HG02571 (cell line): ENCODE results near the gene NME9.
A peak's percentile ranks its signal among the peaks of the same experiment; 100 is the strongest.

Source experiments
- ATAC-seq: cut with Tn5 transposase; IDR thresholded peaks from one replicate; pipeline ENCODE4 v1.9.1; 2021; ENCODE audit warnings: mild to moderate bottlenecking, moderate library complexity; ENCODE audit not compliant: unreplicated experiment

NME9 gene

DNA sequence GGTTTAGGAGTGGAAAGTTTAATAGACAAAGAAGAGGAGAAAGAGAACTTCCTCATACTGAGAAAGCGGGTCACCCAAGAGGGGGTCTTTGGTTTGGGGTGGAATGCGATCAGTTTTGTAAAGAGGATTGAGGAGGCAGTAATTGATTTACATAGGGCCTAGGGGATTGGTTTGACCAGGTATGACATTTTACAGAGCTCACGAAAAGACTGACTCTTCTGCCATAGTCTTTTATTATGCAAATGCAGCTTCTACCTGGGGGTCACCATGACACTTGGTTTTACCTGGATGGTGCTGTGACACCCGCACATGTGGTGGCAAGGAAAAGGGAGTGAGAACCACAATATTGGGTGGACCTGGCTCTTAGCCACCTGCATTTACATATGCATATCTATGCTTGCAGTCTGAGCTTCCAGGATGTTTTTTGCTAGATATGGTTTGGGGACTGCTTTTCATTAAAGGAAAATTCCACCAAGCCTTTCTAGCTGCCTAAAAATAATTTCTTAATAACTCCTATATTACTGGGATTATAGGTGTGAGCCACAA lies 6.9 kb upstream of the NME9 start:
- ATAC-seq = no peak

DNA sequence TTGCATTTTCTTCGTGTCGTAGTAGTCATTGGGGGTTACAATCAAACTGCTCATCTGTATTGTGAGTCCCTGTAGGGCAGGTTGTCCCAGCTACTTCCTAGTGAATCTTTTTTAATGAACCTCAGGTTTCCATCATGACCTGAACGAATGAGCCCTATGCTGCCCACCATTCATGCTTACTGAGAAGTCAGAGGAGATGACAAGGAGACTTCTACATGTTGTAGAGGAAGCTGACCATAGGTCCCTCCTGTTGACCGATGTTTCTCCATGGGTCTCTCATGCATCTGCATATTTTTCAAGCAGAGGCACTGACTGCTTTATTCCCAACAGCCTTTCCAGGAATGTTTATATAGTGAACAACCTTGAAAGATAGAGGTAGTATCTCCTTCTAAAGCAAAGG lies 5.0 kb upstream of the NME9 start:
- ATAC-seq = no peak

DNA sequence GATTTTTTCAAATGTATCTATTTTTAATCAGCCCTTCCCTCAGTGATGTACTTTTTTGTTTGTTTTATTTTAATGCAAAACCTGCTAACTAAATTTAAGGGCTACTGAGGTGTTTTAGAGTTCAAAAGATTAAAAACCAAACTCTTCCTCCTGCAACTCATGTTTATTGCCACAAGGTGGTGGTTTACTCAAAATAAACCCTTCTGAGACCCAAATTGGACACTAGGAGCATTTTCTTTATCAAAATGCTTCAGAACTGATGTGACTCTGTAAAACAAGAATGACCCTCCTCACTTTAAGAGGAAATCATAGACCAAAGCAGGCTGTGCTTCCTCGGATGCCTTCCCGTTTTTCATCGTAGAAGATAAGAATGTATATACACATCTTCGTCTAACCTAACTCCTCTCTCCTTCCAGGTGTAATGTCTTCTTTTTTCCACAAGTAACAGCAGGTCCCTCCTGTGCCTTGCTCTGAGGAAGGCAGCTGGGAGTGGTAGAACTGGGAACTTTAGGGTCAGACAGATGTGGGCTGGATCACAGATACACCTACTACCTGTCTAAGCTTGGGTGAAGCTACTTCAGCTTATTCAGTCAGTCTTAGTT lies 2.9 kb upstream of the NME9 start:
- ATAC-seq = no peak

DNA sequence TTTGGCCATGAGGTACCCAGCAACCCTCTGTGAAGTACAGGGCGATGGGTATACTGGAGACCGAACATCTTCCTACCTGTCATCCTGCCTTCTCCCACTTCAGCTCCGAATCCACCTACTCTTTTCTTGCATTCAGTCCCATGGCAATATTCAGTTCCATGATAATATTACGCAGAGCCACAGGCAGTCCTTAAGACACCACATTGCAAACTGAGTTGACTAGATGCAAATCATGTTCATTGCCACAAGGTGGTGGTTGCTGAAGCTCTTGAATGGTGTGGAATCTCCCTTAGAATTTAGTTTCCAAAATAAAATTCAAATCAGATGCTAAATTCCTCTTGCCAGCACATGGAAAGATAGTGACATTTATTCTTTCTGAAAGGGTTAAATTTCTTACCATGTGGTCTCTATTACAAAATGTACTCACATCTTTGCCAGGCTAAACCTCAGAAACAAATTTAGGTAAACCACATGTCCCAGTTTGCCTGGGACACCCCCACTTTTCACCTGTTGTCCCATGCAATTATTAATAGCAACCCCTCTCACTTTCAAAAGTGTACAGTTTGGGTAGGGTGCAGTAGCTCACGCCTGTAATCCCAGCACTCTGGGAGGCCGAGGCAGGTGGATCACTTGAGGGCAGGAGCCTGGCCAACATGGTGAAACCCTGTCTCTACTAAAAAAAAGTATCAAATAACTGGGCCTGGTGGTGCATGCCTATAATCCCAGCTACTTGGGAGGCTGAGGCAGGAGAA lies 1.7 kb upstream of the NME9 start:
- ATAC-seq = no peak

DNA sequence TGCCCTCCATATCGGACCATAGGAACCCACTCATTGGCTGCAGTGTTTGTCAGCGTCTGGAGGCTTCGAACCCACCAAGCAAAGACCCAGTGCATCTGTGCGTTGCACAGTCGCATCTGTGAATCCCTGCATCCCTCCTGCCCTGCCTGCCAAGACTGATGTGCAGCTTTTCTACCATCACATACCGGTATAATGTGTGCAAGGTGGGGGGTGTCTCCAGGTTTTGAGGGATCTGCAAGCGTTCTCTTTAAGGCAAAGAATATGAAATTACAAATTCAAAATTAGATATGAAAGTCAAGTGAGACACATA lies 288 bp upstream of the NME9 start:
- ATAC-seq = no peak

DNA sequence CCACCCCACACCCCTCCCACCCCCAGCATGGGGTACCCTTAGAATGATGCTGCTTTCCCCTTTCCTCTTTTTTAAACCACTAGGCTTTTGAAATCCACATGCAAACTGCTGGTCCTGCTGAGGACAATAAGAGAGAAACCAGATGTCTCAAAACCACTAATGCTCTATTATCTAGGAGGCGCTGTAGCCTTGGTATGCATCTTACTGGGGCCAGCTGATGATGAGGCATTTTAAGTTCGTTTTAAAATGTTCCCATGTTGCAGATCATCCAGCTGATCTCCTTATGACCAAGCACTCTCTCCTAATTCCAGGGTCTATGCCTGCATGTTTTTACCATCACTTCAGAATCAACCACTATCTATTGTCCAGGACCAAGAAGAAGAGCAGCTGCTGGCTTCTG lies 1.3 kb downstream of the NME9 start:
- ATAC-seq = no peak

DNA sequence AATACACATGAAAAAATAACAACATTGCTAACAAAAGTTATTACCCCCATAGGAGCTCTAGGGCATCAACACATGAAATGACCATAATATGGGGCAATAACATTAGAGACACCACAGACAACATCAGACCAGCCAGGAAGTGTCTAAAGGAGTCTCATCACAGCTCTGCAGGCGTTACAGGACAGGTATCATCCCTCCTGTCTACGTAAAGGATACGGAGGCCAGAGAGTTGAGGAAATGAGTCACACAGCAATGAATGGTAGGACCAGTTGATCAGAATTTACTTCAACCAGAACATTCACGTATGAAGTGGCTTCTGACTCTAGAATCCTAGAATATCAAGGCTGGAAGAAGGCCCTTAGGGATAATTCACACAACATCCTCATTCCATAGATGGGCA lies 1.8 kb downstream of the NME9 start:
- no peak for ATAC-seq

DNA sequence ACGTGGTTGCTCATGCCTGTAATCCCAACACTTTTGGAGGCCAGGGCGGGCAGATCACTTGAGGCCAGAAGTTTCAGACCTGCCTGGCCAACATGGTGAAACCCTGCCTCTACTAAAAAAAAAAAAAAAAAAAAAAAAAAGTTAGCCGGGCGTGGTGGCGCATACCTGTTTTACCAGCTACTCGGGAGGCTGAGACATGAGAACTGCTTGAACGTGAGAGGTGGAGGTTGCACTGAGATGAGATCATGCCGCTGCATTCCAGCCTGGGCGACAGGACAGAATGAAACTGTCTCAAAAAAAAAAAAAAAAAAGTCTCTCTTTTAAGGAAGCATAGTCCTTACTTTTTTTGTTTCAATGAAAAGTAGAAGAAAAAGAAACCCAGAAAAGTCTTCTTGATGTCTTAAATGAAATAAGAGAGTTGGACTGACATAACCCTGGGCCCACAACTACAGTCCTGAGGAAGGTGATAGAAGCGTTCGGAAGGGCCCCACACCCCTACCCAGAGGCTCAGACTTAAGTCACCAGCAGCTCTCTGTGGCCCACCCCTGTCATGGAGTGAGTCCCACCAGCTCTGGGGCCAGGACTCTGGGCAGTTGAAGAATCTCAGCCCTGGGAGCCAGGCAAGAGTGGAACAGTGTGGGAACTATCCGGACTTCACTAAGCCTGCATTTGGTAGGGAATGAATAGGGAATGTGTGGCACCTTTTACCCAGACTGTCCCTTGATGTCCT lies 2.6 kb downstream of the NME9 start:
- no peak for ATAC-seq

DNA sequence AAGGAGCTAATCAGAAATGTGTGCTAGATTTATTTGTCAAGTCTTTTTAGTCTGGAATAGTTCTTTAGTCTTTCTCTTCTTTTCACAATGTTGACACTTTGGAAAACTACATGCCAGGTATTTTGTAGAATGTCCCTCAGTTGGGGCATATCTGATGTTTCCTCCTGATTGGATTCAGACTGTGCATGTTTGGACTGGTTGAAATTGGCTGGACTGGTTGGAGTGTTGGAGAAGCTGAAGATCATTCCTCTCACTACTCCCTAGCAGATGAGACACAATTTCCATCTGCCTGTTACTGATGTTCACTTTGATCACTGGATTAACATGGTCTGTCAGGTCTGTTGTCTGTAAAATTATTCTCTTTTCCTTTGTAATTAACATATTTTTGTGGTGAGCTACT lies 3.7 kb downstream of the NME9 start:
- ATAC-seq = no peak

DNA sequence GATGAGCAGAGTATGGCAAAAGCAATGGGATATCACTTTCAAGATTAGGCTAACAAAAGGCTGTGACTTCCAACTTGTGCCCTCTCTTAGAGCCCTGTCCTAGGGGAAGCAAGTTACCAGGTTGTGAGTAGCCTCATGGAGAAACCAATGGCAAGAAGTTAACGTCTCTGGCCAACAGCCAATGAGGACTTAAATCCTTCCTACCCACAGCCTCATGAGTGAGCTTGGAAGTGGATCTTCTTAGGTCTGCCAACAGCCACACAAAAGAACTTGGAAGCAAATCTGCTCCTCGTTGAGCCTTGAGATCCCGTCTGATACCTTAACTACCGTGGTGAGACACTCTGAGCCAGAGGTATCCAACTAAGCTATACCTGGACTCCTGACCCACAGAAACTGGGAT lies 5.7 kb downstream of the NME9 start:
- ATAC-seq = no peak

DNA sequence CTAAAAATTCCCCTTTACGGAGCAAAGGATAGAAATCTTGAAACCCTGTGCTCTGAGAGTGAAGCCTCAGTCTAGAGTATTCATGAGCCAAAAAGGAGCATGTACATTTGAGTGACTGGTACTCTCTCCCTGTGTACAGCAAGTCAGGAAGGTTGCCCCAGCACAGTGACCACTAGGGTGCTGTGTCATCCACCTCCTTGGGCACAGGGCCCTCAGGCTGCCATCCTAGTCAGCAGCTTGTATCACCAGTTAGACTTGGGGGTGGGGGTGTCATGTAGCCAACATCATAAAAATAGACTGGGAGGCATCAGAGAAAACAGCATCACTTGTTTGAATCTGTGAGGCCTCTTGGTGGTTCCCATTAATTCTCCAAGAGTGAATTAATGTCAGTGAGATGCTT lies 12.0 kb downstream of the NME9 start:
- no peak for ATAC-seq

DNA sequence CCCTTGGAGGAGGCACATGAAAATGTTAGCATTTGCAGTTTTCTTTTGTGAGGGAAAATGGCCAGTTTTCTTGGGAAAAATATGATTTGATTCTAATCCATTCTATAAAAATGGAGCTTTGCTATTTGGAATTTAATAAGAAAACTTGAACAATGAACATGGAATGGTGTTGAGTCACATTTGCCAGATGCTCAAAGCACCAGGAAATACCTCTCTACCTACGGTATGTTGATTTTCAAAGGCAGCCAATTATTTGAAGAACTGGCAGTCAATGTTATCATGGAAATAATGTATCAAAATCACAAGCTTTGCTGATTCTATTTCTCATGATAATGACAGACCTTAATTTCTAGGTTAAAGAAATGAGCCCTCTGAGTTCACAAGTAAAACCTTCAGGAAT lies 14.9 kb downstream of the NME9 start:
- no peak for ATAC-seq

DNA sequence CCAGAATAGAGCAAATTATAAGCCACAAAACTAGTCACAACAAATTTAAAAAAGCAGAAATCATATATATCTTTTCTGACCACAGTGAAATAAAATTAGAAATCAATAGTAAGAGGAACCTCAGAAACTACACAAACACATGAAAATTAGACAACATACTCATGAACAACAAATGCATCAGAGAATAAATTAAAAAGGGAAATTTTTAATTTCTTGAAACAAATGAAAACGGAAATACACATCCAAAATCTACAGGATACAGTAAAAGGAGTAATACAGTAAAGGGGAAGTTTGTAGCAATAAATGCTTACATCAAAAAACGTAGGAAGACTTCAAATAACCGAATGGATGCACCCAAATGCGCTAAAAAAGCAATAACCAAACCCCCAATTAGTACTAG lies 19.2 kb downstream of the NME9 start:
- no peak for ATAC-seq

DNA sequence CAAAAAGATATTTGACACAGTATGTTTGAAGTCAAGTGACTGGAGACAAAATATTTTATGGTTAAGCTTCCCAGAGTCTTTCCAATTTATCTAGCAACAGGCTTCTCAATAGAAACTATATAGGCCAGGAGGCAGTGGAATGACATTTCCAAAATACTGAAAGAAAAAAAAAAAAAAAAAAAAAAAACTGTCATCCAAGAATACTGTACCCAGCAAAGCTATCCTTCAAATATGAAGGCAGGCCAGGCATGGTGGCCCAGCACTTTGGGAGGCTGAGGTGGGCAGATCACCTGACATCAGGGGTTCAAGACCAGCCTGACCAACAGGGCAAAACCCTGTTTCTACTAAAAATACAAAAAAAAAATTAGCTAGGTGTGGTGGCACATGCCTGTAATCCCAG lies 20.9 kb downstream of the NME9 start:
- ATAC-seq = no peak

DNA sequence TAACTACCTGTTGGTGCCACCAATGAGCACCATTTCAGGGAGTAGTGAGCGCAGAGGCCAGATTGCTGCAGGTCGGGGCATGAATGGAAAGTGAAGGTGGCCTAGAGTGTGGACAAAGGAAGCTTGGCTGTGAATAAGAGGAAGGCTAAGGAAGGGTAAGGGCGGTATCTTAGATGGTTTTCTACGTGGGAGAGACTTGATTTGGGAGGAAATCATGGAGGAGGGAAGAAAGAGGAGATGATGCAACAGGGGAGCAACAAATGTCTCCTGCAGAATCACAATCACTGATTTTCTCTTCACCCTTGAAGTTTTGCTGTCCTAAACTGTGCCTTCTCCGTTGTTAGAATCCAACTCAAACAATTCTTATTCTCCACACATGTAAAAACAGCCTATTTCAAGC lies 21.8 kb downstream of the NME9 start:
- ATAC-seq = no peak

DNA sequence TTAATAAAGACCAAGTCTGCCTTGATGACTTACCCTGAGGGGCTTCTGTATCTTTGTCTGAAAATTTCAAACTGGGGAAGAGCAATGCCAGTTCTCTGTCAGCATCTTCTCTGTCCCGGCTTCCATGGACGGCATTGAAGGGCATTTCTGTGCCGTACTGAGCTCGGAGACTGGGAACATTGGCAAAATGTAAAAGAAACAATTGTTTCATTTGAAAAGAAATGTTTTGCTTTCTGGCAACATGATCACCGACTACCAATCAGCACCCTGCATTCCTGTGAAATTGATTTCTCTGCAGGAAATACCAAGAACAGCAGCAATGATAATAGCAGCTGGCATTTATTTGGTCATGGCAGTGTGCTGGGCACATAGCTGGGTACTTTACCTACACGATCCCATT lies 26.2 kb downstream of the NME9 start:
- no peak for ATAC-seq

DNA sequence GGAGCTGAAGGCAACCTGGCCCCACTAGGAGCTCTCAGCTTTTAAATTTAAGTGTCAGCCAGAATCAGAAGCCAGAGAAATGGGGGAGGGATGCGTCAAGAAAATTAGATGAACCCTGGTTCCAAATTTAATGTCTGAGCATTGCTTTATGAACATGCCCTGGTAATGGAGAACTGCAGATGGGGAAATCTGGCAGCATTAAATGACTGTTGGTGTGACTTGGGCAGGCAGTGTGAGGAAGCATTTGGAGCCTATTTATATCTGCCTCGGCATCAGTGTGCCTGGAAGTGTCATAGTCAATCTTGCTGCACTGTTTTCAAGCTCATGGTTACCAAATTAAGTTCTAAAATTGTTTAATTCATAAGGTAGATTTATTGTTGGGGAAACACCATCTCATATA lies 29.0 kb downstream of the NME9 start:
- no peak for ATAC-seq

DNA sequence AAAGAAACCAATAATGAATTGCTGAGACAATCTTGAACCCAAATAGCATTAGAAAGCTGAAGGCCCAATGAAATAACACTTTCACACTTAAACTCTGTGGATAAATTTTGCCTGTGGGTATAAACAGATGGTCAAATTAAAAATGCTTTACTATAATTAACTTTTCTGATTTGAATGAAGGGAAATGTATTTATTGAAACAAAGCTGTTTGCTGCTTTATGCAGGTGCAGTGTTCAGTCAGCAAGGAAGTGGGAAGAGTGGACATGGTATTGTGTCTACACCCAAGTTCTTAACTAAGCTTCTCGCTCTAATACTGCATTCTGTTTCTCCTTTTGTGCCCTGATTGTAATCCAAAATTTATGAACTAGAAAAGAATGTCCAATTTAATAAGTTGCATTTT lies 31.8 kb downstream of the NME9 start:
- ATAC-seq = no peak

DNA sequence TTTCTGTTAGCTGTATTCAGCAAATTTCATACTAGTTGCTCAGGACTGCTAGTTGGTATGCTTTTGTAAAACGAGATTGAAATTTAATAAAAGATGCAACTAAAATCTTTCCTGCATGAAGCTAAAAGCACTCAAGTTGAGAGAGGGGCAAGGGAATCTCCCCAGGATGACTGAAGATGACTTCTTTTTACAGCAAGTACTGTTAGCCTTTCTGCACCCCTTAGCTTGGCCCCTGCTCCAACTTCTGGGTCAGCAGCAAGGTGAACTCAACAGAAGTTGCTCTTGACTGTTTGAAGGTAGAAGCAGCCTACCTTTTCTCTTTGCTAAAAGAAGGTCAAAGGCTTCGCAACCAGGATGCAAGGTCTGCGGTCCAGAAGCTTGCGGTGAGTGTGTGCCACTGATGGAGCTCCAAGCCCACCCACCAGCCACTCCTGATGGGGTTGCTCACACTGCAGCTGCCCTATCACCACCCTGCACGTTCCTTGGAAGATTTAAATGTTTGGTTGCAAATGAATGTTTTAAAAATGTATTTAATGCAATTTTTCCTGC lies 32.5 kb downstream of the NME9 start:
- ATAC-seq = no peak

DNA sequence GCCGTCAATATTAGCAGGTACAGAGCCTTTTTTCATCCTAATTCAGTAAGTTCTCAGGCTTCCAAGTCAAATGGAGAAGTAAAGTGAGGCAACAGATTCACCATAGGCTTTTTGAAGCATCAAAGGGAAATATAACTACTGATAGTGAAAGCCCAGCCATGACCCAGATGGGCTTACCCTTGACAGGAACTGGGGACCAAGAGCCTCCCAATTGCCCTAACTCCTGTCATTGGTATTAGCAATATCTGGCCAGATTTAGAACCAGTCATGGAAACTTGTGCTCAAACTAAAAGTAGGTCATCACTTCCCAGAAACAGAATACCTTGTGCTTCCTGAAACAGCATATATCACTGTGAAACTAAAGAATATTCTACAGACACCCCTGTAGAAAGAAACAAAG lies 33.0 kb downstream of the NME9 start:
- ATAC-seq = peak; percentile 51

DNA sequence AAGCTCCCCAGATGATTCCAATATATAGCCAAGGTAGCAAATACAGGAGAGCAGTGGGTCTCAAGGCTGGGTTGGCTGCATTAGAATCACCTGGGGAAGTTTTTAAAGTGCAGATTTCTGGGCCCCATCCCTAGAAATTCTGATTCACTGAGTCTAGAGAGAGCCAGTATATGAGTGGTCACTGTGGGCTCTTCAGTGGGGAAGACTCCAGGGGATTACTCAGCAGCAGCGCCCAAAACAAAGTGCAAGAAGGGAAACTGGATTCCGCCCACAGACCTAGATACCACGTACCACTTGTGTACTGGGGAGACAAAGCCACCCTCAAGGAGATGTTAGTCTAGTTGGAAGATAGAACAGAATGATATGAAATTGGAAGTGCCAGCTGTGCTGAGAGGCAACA lies 40.0 kb downstream of the NME9 start:
- no peak for ATAC-seq

DNA sequence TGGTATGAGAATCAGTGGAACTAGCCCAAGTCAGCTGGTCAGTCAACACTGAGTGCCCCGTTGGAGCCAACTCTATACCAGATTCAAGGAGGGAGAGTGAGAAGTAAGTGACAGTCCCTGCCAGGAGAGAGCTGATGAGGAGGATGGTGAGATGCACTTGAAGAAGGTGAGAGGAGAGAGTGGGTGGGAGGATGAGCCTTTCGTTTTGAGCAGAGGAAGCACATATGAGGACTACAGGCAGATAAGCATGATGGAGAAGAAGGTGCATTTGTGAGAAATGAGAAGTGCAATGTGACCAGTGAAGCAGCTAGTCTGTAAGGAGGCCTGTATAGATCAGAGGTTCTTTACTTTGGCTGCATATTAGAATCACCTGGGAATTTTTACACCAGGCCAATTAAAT lies 40.4 kb downstream of the NME9 start:
- no peak for ATAC-seq
